Endothelial cell of umbilical vein (primary cell): ENCODE results near the gene PTPRQ. TPM values are rescaled to one million over a fixed set of nuclear protein-coding genes. Genes with fewer than 3 reads are reported as not detected.

ENCODE experiments used
- BruUV-seq: library from RNA; stranded (reverse); fragments of 400-500 nt; replicated peaks from 2 replicates; lab custom pipeline; 2021; lab: Mats Ljungman, UMichigan
- CTCF ChIA-PET: fragments of 300-600, 350-600 bp; sonication (Branson Sonifier 250); formaldehyde crosslinking; loops from one replicate; lab custom pipeline; 2021; ENCODE audit warnings: antibody characterized with exemption, inconsistent platforms; lab: Charles Lee
- POLR2A ChIA-PET: fragments of 300-600, 350-600 bp; sonication (Branson Sonifier 250); formaldehyde crosslinking; loops from one replicate; lab custom pipeline; 2021; ENCODE audit warnings: antibody characterized with exemption, inconsistent platforms; lab: Charles Lee
- DNase-seq: peaks from one replicate; pipeline ENCODE4 v3.0.0-alpha.2; 2011; ENCODE audit warnings: low read depth, low spot score
- FAIRE-seq: peaks from 2 replicates; lab custom pipeline; 2011; peaks lifted over from hg19 to GRCh38; lab: Jason Lieb, UNC
- H2AFZ ChIP-seq: 2 replicates; pipeline ENCODE4 v1.6.0; 2012; ENCODE audit warnings: low read depth, low read length, control low read depth, inconsistent platforms
- H3K27ac ChIP-seq: 2 replicates; pipeline ENCODE4 v1.5.1; 2011; ENCODE audit warnings: low read depth, mild to moderate bottlenecking, control low read depth, low read length, moderate library complexity; ENCODE audit not compliant: insufficient read depth
- H3K27me3 ChIP-seq, 2 experiments: 2 replicates each; pipeline versions ENCODE4 v1.6.0 to v1.6.1; 2011; ENCODE audit warnings: low read length in 2 of 2, mixed read lengths in 1 of 2; ENCODE audit not compliant: control insufficient read depth in 2 of 2, insufficient read depth in 2 of 2
- H3K36me3 ChIP-seq, 2 experiments: 2 replicates in 1 of 2; 3 replicates in 1 of 2; pipeline ENCODE4 v1.5.1; 2011; ENCODE audit warnings: low read length in 2 of 2, mild to moderate bottlenecking in 1 of 2, moderate library complexity in 1 of 2; ENCODE audit not compliant: control insufficient read depth in 2 of 2, insufficient read depth in 2 of 2; ENCODE audit errors: extremely low read depth in 1 of 2
- H3K4me1 ChIP-seq: 3 replicates; pipeline ENCODE4 v1.5.1; 2011; ENCODE audit warnings: mild to moderate bottlenecking, low read length; ENCODE audit not compliant: control insufficient read depth, insufficient read depth; ENCODE audit errors: extremely low read depth
- H3K4me2 ChIP-seq: 2 replicates; pipeline ENCODE4 v1.6.1; 2011; ENCODE audit warnings: low read length, control low read depth, mixed read lengths; ENCODE audit not compliant: insufficient read depth
- H3K4me3 ChIP-seq, 3 experiments: fragments of 200-600 bp in 1 of 3; sonication (generic), shearing (Covaris generic) in 1 of 3; replicated peaks in 1 of 3; 2 replicates each; pipeline ENCODE4 v1.5.1; 2011 to 2016; ENCODE audit warnings: control low read depth in 3 of 3, low read length in 3 of 3, mild to moderate bottlenecking in 2 of 3, inconsistent platforms in 1 of 3, low read depth in 1 of 3, moderate library complexity in 1 of 3; ENCODE audit not compliant: insufficient read depth in 1 of 3
- H3K79me2 ChIP-seq: 2 replicates; pipeline ENCODE4 v1.6.0; 2012; ENCODE audit warnings: low read length, inconsistent platforms; ENCODE audit not compliant: control insufficient read depth, insufficient read depth
- H3K9ac ChIP-seq: replicated peaks from 2 replicates; pipeline ENCODE3; 2011; ENCODE audit warnings: low read length, control low read depth; ENCODE audit not compliant: insufficient read depth; ENCODE audit errors: extremely low read depth
- H3K9me1 ChIP-seq: replicated peaks from 3 replicates; pipeline ENCODE4 v1.6.0; 2011; ENCODE audit warnings: mild to moderate bottlenecking, low read length; ENCODE audit not compliant: control insufficient read depth, insufficient read depth; ENCODE audit errors: extremely low read depth
- H3K9me3 ChIP-seq: replicated peaks from 2 replicates; pipeline ENCODE4 v1.5.1; 2012; ENCODE audit warnings: low read length, inconsistent platforms; ENCODE audit not compliant: control insufficient read depth, insufficient read depth
- H4K20me1 ChIP-seq: replicated peaks from 2 replicates; pipeline ENCODE3; 2011; ENCODE audit warnings: mild to moderate bottlenecking, low read length; ENCODE audit not compliant: control insufficient read depth, insufficient read depth; ENCODE audit errors: extremely low read depth
- EZH2 ChIP-seq: IDR thresholded peaks from 2 replicates; pipeline ENCODE4 v1.6.1; 2012; ENCODE audit warnings: borderline replicate concordance, low read depth, mild to moderate bottlenecking, moderate library complexity, low read length, inconsistent platforms; ENCODE audit not compliant: severe bottlenecking
- FOS ChIP-seq: IDR thresholded peaks from 2 replicates; pipeline ENCODE4 v1.6.1; 2011; ENCODE audit warnings: mild to moderate bottlenecking, low read length, moderate library complexity, borderline replicate concordance; ENCODE audit not compliant: insufficient read depth
- GATA2 ChIP-seq: IDR thresholded peaks from 2 replicates; pipeline ENCODE4 v1.7.0; 2011; ENCODE audit warnings: low read depth, mild to moderate bottlenecking, moderate library complexity, mixed read lengths, low read length; ENCODE audit not compliant: insufficient read length, insufficient read depth
- JUN ChIP-seq: IDR thresholded peaks from 2 replicates; pipeline ENCODE4 v1.6.1; 2011; ENCODE audit warnings: borderline replicate concordance, low read depth; ENCODE audit not compliant: insufficient read length, insufficient read depth
- MAX ChIP-seq: IDR thresholded peaks from 2 replicates; pipeline ENCODE4 v1.6.1; 2011; ENCODE audit not compliant: insufficient read depth, insufficient read length
- MYC ChIP-seq: IDR thresholded peaks from one replicate; pipeline ENCODE4 v1.6.1; 2011; ENCODE audit warnings: mild to moderate bottlenecking, low read depth, low read length
- POLR2A ChIP-seq: IDR thresholded peaks from 2 replicates; pipeline ENCODE4 v1.6.1; 2012; ENCODE audit warnings: low read depth, mild to moderate bottlenecking, control low read depth, low read length
- POLR2AphosphoS5 ChIP-seq: IDR thresholded peaks from 2 replicates; pipeline ENCODE4 v1.6.1; 2012; ENCODE audit warnings: low read depth, mild to moderate bottlenecking, control low read depth, low read length, moderate library complexity; ENCODE audit not compliant: insufficient read depth
- dilution Hi-C: fragments of 300-500 bp; cut with MboI; formaldehyde crosslinking; loops from one replicate; pipeline ENCODE4 v1.15.0; 2019; ENCODE audit warnings: low sequenced_read_pairs; ENCODE audit not compliant: extremely low pct_ligation_motif_present
- intact Hi-C: fragments of 100-400 bp; cut with micrococcal nuclease; formaldehyde crosslinking; loops from one replicate; pipeline ENCODE4 v1.10.0; 2022
- polyA plus RNA-seq, 4 experiments: library from polyadenylated mRNA; depleted of rRNA in 3 of 4; stranded (reverse) in 3 of 4; unstranded in 1 of 4; fragments of >200 nt; gene quantifications; 2 replicates each; pipeline versions ENCODE4 v1.2.1 to v1.2.3, GENCODE V29; 2011 to 2012; ENCODE audit warnings: missing spikeins in 1 of 4
- total RNA-seq: library from RNA; stranded (reverse); gene quantifications from 2 replicates; pipeline ENCODE4 v1.2.3, GENCODE V29; 2021
- TF ChIP-seq, protein P1 (sequence below), 2 donors: IDR thresholded peaks; 1 replicate in 1 of 2; 2 replicates in 1 of 2; pipeline ENCODE4 v1.5.1; 2011; ENCODE audit warnings: low read length in 2 of 2, mild to moderate bottlenecking in 2 of 2, moderate library complexity in 2 of 2, control low read depth in 1 of 2, inconsistent platforms in 1 of 2, low read depth in 1 of 2; ENCODE audit not compliant: insufficient read depth in 1 of 2; ENCODE audit errors: extremely low read depth in 1 of 2

The PTPRQ gene
- total and polyA plus RNA-seq, 2 donors (not counting 3 experiments of a cell fraction or from before 2014, with no cell fraction given), result not detected

DNA sequence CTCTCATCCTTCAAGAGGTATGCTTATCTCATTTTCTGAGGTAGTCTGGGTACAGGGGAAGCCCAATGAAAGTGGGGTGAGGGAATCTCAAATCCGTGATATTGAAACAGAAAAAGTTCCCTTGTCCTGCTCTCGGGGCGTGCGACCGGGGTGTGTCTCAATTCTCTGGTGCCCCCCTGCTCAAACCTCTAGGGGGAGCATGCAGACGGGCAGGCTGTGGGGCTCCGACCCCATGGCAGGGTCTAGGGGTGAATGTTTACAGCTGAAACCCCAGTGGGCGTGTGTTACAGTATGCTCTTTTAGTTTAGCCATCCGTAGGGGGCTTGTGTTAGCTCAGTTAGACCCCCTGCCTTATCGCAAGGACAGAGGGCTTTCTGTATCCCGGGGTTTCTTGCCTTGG, 68.7 kb downstream of the PTPRQ start:
- FAIRE-seq, result no peak
- Histone ChIP-seq H3K36me3 (no peaks in the 10 kb centered on the region), H3K4me1 (no peaks in the 10 kb centered on the region), H2AFZ (peak overlapping the region; percentile 5), H3K27me3 (no peaks in the 10 kb centered on the region), H3K9me3 (no peaks in the 10 kb centered on the region), H3K9ac (no peak overlapping the region), H4K20me1 (no peaks in the 10 kb centered on the region), H3K4me3 (no peak overlapping the region), H3K4me2 (no peak overlapping the region), H3K9me1 (no peaks in the 10 kb centered on the region), H3K79me2 (no peaks in the 10 kb centered on the region), H3K27ac (no peak overlapping the region)
- no peak for DNase-seq
- TF ChIP-seq GATA2 (no peak), FOS (no peak), JUN (no peak), MYC (no peak), MAX (no peak), POLR2AphosphoS5 (no peak), POLR2A (no peak), EZH2 (no peak)
- TF ChIP-seq, protein P1, sequence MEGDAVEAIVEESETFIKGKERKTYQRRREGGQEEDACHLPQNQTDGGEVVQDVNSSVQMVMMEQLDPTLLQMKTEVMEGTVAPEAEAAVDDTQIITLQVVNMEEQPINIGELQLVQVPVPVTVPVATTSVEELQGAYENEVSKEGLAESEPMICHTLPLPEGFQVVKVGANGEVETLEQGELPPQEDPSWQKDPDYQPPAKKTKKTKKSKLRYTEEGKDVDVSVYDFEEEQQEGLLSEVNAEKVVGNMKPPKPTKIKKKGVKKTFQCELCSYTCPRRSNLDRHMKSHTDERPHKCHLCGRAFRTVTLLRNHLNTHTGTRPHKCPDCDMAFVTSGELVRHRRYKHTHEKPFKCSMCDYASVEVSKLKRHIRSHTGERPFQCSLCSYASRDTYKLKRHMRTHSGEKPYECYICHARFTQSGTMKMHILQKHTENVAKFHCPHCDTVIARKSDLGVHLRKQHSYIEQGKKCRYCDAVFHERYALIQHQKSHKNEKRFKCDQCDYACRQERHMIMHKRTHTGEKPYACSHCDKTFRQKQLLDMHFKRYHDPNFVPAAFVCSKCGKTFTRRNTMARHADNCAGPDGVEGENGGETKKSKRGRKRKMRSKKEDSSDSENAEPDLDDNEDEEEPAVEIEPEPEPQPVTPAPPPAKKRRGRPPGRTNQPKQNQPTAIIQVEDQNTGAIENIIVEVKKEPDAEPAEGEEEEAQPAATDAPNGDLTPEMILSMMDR (IDR thresholded peaks at IDR 0.05; ENCODE audit: extremely low read depth in 1 of 2, insufficient read depth in 1 of 2, low read depth in 1 of 2, low read length in 2 of 2), result no peak
- intact Hi-C loops, result no loop called here
- ChIA-PET CTCF (no interaction called here), POLR2A (no interaction called here)
- BruUV-seq, result no TSS peak
- dilution Hi-C loops, result no loop called here
